G401 (cell line): ENCODE data around the gene TSPAN5. TPM values are rescaled to one million over a fixed set of nuclear protein-coding genes. Genes with fewer than 3 reads are reported as not detected.

Source experiments
- DNase-seq: peaks from one replicate; pipeline ENCODE4 v3.0.0-alpha.2; 2015; ENCODE audit warnings: low spot score
- in situ Hi-C: cut with HindIII; loops from 2 replicates; pipeline ENCODE4 v1.10.0; 2016; ENCODE audit warnings: low sequenced_read_pairs, mixed read lengths
- total RNA-seq: library from RNA; depleted of rRNA; stranded (reverse); fragments of >200 nt; shearing (Covaris generic); gene quantifications from 2 replicates; pipeline ENCODE4 v1.2.3, GENCODE V29; 2014

TSPAN5 gene
- total RNA-seq, 1 experiment from 2014 or later, result not detected

DNA sequence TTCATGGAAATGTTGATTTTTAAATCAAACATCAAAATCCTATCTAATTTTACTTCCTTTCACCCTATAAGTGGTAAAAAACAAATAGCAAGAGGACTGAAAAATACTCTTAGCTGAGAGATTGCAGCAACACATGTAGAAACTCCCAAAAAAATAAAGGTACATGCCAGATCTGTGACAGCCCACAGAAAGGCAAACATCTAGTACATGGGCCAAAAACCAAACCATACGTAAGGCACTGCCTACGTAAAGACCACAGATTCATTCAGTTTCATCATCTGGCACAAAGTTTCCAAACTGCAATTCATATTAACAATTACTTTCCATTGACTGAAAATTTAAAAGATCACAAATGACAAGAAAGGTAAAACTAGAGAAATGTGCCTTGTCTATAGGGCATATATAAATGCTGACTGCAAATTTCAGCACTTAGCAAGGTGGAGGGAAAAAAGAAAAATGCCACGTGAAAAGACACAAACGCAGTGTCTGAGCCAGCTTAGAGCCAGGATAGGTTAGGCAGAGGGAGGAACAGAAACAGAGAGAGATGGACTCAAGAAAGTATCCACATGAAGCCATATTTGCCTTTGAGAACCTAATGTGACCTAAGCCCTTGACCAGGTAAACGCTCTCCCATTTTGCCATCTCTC is 88.1 kb downstream of the TSPAN5 start:
- in situ Hi-C loops, result no loop called here
- DNase-seq, result no peak

DNA sequence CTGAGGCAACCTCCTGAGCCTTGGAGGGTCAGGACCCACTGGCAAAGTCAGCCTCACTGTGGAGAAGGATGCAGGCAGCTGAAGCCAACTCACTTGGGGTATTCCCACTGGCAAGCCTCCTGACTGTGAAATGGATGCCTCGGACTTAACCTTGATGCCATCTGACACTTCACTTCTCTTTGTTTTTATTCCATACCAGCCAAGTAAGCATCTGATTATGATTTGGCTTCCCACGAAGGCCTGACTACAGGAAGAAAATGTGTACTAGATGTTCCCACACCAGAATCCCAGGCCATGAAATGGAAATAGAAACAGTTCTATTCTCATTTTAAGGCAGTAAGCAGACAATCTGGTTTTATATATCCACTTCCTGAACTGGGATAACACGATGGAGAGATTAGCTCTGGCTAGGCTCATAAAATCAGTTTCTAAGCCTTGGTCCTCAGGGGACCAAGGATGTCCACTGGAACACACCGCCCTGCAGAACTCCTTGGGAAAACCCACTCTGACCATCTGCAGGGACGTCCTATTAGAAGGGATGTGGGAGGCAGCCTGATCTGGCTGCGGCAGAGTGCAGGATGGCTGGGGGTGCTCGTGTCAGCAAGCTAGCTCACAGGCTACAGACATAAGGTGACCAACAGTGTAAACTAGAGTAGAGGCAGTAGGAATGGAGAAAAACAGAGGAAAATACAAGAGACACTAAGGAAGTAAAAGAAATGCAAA is 89.3 kb downstream of the TSPAN5 start:
- in situ Hi-C loops, result no loop called here

DNA sequence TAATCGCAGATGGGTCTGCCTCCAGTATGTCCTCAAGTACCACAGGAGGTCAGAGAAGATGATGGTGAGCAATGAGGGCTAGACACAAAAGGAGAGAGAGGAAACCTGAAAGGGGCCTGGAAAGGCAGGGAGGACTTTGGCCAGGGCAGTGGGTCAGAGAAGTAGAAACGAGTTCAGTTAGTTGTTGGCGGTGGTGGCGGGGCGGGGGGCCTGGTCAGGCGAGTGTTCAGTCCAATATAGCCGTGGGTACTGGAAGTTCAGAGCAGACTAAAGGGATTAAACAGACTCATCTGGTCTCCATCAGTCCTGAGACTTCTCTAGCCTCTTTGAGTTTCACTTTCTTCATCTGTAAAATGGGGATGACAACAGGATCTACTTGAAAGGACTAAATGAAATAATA is 90.8 kb downstream of the TSPAN5 start:
- DNase-seq, result no peak
- in situ Hi-C loops, result no loop called here

More for the DNA sequence above, 89.3 kb downstream of the TSPAN5 start:
- DNase-seq, result peak; percentile 97

DNA sequence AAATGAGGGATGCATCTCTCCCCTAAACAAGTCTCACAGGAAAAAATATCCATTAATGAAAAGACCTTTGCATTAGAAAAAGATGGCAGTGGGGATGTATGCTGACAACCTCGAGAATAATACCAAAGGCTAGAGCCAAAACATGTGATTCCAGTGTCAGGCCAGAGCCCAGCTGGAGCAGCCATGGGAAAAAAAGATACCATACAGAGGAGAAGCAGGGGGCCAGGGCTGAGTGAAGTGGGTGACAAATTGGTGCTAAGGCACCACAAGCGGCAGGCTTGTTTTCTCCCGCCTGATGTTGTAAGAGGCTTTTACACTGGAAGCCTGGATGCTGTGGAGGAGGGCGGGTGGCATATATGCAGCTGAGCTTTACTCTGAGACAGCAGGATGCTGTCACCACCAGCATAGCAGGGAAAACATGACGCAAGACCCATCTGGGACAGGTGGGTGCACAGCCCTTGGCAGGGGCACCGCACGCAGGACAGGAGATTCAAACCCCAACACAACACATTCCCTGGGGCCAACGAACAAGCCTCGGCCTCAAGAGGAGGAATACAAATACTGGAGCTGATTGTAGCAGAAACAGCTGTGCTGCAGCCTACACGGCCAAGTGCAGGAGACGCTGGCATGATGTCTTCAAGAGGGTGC is 91.9 kb downstream of the TSPAN5 start:
- DNase-seq, result no peak
- in situ Hi-C loops, result no loop called here

DNA sequence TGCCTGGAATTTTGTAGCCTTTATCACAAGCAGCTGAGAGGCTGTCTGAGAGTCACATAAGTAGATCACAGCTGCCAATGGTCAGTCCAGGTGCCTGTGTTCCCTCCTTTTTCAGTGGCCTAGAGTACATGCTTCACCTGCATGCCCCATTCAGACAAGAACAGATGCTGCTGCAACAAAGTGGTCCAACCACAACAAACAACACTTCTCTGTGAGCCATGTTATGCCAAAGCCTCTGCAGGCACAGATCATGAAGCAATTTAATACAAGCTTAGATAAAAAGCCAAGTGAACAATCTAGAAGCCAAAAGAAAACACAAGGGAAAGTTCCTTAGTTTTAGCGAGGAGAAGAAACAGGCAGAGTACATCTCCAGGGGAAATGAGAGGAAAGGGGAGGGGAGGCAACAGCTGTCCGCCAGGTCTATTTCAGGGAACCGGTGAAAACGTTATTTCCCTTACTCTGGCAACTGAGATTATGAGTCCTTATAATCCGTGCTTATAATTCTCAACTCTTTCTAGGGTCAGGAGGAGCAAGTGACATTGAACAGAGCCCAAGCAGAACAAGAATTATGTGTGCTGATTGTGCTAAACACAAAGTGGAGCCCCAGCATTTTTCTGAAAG is 92.6 kb downstream of the TSPAN5 start:
- peak; percentile 51 for DNase-seq
- in situ Hi-C loops, result no loop called here

DNA sequence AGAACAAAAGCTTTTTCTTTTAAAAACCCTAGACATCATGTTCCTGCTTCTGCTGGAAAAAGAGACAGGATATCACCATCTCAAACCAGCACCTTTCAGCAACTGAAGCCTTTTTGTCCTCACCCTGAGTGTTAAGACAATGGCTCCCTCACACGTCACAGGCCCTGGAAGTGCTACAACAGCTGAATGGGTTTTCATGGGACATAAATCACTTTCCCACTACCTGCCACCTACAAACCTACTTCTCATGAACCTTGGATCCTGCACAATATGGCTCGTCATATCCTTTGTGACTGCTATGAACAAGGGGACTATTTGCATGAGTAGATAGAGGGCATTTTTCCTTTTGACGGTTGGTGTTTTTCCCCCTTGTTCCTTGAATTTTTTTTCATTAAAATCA is 93.6 kb downstream of the TSPAN5 start:
- in situ Hi-C loops, result no loop called here
- peak; percentile 49 for DNase-seq

DNA sequence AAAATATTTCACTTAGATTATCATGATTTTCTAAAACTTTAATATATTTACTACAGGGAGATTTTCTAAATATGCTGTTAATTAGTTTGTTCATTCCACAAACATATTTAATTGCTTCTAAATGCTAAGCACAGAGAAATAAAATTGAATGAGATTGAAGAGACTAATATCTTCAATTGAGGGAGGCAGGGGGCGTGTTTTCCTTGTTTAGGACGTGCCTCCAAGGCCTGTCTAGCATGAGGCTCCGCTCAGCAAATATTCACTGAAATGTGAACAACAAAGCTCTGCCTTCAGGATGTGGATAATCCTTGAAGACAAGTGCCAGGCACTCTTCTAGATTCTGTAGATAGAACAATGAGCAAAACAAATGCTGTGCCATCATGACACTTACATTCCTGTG is 98.1 kb downstream of the TSPAN5 start:
- no peak for DNase-seq
- in situ Hi-C loops, result no loop called here

DNA sequence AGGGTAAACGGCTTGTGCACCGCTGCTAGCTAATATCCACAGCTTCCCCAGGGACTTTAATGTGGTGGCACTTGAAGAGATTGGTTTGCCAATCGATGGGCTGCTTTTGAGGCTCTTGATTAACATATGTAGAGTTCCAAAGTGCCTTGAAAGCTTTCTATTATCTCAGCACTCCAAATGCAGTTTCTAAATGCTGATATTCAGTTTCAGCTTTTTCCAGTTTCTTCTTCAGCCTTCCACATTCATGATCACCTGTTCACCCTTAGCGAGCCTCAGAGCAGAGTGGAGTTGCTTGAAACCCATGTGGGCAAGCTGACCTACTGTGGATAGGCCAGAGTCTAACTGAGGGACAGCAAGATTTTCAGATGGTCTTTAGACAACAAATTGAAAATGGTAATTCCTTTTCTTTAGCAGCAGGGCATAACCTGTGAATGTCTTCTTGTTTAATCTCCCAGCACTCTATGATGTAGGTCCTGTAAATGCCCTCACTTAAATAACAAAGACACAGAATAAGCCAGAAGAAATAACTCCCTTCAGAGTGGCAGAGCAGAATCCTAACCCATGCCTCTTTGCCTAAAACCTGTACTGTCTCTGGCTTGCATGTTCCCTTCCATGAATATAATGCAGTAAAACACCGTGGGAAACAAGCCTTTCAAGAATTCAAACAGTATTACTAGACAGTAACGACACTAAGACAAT is 99.8 kb downstream of the TSPAN5 start:
- in situ Hi-C loops, result no loop called here
- no peak for DNase-seq

DNA sequence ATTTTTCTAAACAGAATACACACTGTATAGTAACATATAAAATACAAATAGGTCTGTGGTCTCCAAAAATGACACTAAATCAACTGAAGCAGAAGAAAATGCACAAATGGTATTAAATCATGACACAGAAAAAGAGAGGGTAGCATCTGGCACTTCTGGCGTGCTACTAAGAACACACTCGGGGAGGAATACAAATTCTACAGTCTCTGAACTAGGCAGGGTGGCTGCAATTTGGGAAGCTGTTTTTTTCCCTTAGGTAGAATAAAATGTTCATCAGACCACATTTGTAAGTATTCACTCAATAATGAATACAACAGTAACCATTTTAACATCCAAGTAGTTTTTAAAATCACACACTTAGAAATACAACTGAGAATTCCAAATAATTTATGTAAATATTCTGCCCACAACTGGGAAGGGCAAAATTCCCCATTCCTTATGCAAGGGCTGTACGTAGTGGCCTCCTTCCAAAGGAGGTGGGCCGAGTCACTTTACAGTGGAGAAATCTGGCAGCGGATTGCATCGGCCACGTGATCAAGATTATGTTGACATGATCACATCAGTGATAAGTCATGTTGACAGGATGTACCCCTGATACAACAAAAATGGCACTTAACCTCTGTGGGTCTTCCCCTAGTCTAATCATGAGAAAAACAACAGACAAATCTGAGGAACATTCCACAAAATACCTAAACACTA is 101.1 kb downstream of the TSPAN5 start:
- in situ Hi-C loops, result no loop called here
- DNase-seq, result no peak

DNA sequence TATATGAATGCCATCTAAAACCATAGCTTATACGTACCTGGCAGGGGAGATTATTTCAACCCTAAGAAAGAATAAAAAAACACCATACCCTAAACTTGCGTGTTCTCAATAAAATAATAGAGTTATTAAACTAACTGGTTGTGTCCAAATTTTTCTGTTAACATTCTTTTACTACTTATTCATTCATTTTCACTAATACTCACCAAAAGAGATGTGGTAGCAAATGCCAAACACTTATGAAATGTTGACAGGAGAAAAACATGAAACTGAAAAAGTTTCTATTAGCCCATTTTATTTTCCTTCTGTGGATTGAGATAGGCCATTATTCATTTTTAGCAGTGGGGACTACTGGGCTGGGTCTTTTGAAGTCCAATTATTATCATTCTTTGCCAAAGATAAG is 102.0 kb downstream of the TSPAN5 start:
- in situ Hi-C loops, result no loop called here
- DNase-seq, result no peak

DNA sequence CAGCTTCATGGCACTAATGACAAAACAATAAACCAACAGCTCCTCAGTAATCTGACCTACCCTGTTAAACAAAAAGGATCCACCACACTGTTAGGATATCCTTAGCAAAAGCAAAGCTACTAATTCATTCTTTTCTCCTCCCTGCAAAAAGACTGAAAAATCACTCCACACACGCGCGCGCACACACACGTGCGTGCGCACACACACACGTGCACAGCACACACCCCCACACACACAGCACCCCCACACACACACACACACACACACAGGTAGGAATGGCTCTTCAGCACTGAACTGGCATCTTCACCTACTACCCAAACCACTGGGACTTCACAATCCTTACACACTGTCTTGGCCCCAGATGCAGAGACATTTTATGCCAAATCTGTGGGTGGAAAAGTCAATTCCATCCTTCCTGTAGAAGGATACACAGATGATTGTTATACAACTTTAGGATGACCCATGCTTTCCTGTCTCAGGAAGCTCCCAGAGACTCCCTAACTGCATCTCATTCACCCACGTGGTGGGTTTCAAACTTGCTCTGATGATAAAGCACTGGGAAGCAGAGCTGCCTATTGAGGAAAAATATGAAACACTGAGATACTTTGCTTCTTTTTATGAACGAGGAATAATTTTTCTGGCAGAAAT is 102.5 kb downstream of the TSPAN5 start:
- in situ Hi-C loops, result no loop called here
- DNase-seq, result peak; percentile 11

DNA sequence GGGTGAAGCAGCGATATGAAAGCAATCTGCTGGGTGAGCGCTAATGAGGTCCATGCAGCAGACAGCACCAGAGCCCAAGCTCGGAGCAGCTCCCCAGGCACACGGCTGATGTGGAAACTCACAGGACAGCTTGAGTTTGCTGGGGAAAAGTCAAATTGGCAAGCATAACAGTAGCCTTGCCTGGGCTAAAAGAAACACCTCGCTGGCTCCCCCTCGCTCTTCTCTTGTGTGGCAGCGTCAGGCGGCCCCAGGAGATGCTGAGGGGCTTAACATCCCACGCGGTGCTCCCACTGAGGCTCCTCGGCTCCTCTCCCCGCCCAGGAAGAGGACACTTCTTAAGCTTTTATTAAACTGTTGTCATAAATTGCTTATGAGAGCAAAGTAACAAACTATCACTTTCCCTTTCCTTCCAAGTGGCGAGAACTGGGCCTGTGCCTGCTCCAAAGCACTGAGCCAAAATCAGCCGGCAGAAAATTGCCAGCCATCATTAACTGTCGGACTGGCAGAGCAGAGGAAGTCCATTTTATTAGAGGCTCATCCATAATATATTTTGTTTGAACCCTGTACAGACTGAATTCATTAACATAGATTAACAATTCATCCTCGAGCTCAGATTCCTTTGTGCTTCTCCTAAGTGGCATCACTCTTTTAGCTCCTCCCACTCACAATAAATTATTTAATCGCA is 111.4 kb downstream of the TSPAN5 start:
- in situ Hi-C loops, result no loop called here
- DNase-seq, result peak; percentile 82

DNA sequence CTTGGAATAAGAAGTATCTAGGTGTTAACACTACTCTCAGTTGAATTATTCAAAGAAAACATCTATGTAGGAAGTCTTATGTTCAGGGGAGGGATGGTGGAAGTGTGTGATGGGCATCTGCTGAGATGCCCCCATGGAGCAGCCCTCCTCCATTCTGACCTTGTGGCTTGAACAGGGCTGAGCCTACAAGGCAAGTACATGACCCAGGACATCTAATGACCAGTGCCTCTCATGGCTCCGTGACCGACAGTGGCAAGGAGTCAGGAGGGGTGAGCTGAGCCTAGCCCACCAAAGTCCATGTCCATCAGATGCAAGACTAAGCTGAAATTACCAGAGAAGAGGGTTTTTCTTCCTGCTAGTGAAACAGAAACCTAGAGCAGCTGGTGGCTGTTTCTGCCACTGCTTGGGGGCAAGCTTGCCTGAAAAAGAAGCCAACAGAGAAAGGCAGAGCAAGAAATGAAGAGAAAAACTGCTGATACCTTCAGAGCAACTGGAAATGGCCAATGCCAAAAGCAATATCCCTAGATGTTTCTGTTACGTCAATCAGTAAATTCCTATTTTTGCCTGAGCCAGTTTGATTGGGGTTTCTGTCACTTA is 113.5 kb downstream of the TSPAN5 start:
- DNase-seq, result peak; percentile 30
- in situ Hi-C loops, result no loop called here

DNA sequence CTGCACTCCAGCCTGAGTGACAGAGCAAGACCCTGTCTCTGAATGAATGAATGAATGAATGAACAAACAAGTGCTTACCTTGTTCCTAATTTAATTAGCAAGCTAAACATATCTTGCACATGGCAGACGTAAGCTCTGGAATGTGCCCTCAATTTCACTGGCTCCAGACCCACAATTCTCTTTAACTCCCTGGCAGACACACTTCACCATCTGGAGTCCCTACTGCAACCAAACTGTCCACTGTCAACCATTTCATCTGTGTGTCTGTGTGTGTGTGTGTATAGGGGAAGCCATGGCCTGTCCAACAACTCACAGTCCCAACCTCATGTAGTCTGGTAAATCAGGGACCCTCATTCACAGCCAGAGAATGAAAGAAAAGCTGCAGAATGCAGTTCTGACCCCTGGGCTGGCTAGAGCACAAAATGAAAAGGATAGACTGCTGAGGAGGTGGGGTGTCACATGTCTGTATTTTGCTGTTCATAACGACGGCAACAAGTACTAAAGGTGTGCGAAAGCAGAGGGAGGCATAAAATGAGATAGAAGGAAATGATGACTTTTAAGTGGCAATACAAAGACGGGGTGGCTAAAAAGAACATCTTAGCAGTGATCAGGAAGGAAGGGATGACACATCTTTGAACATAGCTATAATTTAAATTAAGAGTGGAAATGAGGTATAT is 114.1 kb downstream of the TSPAN5 start:
- peak; percentile 97 for DNase-seq
- in situ Hi-C loops, result no loop called here

DNA sequence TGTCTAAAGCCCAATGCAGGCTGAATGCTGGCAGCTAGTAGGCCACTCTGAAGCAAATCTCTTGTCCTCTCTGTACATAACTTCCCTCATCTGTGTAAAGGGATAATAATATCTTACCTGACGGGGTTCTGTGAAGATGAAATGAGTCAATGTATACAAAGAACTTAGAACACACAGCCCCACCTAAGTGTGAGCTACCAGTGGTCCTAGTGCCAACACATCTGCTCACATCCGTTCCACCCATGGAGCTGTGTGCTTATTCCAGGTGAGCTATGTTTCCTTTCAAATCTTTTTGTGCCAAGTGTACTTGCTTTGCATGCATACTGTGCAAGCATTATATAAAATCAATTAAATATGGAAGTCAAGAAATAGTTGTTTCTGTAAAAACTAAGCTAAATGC is 116.4 kb downstream of the TSPAN5 start:
- in situ Hi-C loops, result no loop called here
- no peak for DNase-seq

DNA sequence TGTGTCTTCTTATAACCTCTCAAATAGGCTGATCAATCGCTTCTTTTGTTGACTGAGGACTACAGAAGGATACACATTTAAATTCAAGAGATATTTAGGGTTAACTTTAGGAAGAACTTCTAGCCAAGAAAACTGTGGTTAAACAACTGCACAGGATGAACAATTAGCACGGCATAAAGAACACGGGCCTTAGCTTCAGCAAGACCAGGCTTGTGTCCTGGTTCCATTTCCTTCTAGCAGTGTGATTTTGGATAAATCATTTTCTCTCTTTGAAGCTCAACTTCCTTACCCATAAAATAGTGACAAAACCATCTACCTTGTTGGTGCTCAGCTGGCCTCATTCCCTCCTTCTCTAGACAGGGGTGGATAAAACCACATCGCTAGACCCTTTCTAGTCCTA is 117.6 kb downstream of the TSPAN5 start:
- in situ Hi-C loops, result no loop called here

DNA sequence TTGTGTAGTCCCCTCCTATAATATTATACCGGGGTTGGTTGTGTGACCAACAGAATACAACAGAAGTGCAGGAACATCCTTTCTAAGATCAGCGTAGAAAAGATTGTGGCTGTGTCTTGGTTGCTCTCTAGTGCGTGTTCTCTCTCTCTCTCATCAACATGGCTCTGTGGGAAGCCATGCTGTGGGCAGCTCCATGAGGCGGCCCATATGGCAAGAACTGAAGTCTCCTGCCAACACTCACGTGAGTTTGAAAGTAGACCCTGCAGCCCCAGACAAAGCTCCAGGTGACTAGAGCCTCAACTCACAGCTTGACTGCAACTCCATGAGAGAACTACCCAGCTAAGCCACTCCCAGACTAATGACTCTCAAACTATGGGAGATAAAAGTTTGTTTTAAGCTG is 118.7 kb downstream of the TSPAN5 start:
- in situ Hi-C loops, result no loop called here
- DNase-seq, result peak; percentile 79

More for the DNA sequence above, 117.6 kb downstream of the TSPAN5 start:
- no peak for DNase-seq
